Mucosa of stomach (tissue), 1 donor: ENCODE measurements around the gene HBS1L.

Experiments used
- H3K27me3 ChIP-seq: one replicate; pipeline ENCODE4 v1.7.0; 2013; ENCODE audit warnings: mild to moderate bottlenecking, low read length; ENCODE audit not compliant: control insufficient read depth, insufficient read depth
- H3K36me3 ChIP-seq: one replicate; pipeline ENCODE4 v1.7.0; 2013; ENCODE audit warnings: low read length; ENCODE audit not compliant: control insufficient read depth, insufficient read depth
- H3K4me1 ChIP-seq: one replicate; pipeline ENCODE4 v1.7.0; 2013; ENCODE audit warnings: mild to moderate bottlenecking, low read length; ENCODE audit not compliant: control insufficient read depth, insufficient read depth
- H3K4me3 ChIP-seq: one replicate; pipeline ENCODE4 v1.7.0; 2013; ENCODE audit warnings: low read length
- H3K9ac ChIP-seq: one replicate; pipeline ENCODE4 v1.7.0; 2013; ENCODE audit warnings: mild to moderate bottlenecking, low read length, moderate library complexity
- H3K9me3 ChIP-seq: one replicate; pipeline ENCODE4 v1.7.0; 2013; ENCODE audit warnings: mild to moderate bottlenecking, low read length, moderate library complexity; ENCODE audit not compliant: control insufficient read depth
- donor health status: Pancreatic carcinoma.

HBS1L gene

GRCh38 chr6:135030056-135030473, 24.6 kb downstream of the HBS1L start:
- Histone ChIP-seq H3K36me3 (peaks cover 5% of the 10 kb centered on the region), H3K27me3 (no peaks in the 10 kb centered on the region), H3K9me3 (no peaks in the 10 kb centered on the region), H3K4me3 (no peak overlapping the region), H3K9ac (no peak overlapping the region), H3K4me1 (no peaks in the 10 kb centered on the region)

- Histone ChIP-seq H3K9ac (no peak overlapping the region), H3K9me3 (no peaks in the 10 kb centered on the region), H3K4me1 (no peaks in the 10 kb centered on the region), H3K36me3 (peaks cover 5% of the 10 kb centered on the region), H3K4me3 (no peak overlapping the region), H3K27me3 (no peaks in the 10 kb centered on the region)
Observed at GRCh38 chr6:135025775-135026174, 28.8 kb downstream of the HBS1L start.

GRCh38 chr6:135025175-135025574, 29.4 kb downstream of the HBS1L start:
- H3K4me1 ChIP-seq, result no peaks in the 10 kb centered on the region
- no peaks in the 10 kb centered on the region for H3K9me3 ChIP-seq
- H3K9ac ChIP-seq, result no peak overlapping the region
- no peak overlapping the region for H3K4me3 ChIP-seq
- peaks cover 4% of the 10 kb centered on the region for H3K36me3 ChIP-seq
- H3K27me3 ChIP-seq, result no peaks in the 10 kb centered on the region

- Histone ChIP-seq H3K4me3 (no peak overlapping the region), H3K9me3 (no peaks in the 10 kb centered on the region), H3K36me3 (no peaks in the 10 kb centered on the region), H3K4me1 (no peaks in the 10 kb centered on the region), H3K9ac (no peak overlapping the region), H3K27me3 (no peaks in the 10 kb centered on the region)
Observed at GRCh38 chr6:135022050-135022697, 32.4 kb downstream of the HBS1L start.

- Histone ChIP-seq H3K9me3 (no peaks in the 10 kb centered on the region), H3K27me3 (no peaks in the 10 kb centered on the region), H3K9ac (no peak overlapping the region), H3K4me1 (no peaks in the 10 kb centered on the region), H3K4me3 (no peak overlapping the region), H3K36me3 (no peaks in the 10 kb centered on the region)
Observed at GRCh38 chr6:135021310-135022049, 33.1 kb downstream of the HBS1L start.

- Histone ChIP-seq H3K9ac (no peak overlapping the region), H3K27me3 (no peaks in the 10 kb centered on the region), H3K4me3 (no peak overlapping the region), H3K36me3 (no peaks in the 10 kb centered on the region), H3K9me3 (no peaks in the 10 kb centered on the region), H3K4me1 (no peaks in the 10 kb centered on the region)
Observed at GRCh38 chr6:135018941-135019340, 35.7 kb downstream of the HBS1L start.

GRCh38 chr6:135018052-135018451, 36.6 kb downstream of the HBS1L start:
- no peaks in the 10 kb centered on the region for H3K36me3 ChIP-seq
- H3K27me3 ChIP-seq, result no peaks in the 10 kb centered on the region

GRCh38 chr6:135014353-135014832, 40.2 kb downstream of the HBS1L start:
- H3K9me3 ChIP-seq, result no peaks in the 10 kb centered on the region
- no peak overlapping the region for H3K9ac ChIP-seq
- no peaks in the 10 kb centered on the region for H3K36me3 ChIP-seq
- no peak overlapping the region for H3K4me3 ChIP-seq
- no peaks in the 10 kb centered on the region for H3K27me3 ChIP-seq
- no peaks in the 10 kb centered on the region for H3K4me1 ChIP-seq

More at GRCh38 chr6:135018052-135018451, 36.6 kb downstream of the HBS1L start:
- no peak overlapping the region for H3K4me3 ChIP-seq
- no peaks in the 10 kb centered on the region for H3K4me1 ChIP-seq
- H3K9me3 ChIP-seq, result no peaks in the 10 kb centered on the region
- H3K9ac ChIP-seq, result no peak overlapping the region

- Histone ChIP-seq H3K4me1 (no peaks in the 10 kb centered on the region), H3K27me3 (no peaks in the 10 kb centered on the region), H3K36me3 (no peaks in the 10 kb centered on the region), H3K9me3 (no peaks in the 10 kb centered on the region), H3K9ac (no peak overlapping the region), H3K4me3 (no peak overlapping the region)
Observed at GRCh38 chr6:135013211-135013610, 41.4 kb downstream of the HBS1L start.

GRCh38 chr6:135012764-135013163, 41.9 kb downstream of the HBS1L start:
- Histone ChIP-seq H3K27me3 (no peaks in the 10 kb centered on the region), H3K4me3 (no peak overlapping the region), H3K4me1 (no peaks in the 10 kb centered on the region), H3K36me3 (no peaks in the 10 kb centered on the region), H3K9ac (no peak overlapping the region), H3K9me3 (no peaks in the 10 kb centered on the region)

- Histone ChIP-seq H3K9ac (no peak overlapping the region), H3K36me3 (no peaks in the 10 kb centered on the region), H3K9me3 (no peaks in the 10 kb centered on the region), H3K4me3 (no peak overlapping the region), H3K4me1 (no peaks in the 10 kb centered on the region), H3K27me3 (no peaks in the 10 kb centered on the region)
Observed at GRCh38 chr6:135012349-135012748, 42.3 kb downstream of the HBS1L start.

- H3K27me3 ChIP-seq, result no peaks in the 10 kb centered on the region
- no peaks in the 10 kb centered on the region for H3K9me3 ChIP-seq
- H3K36me3 ChIP-seq, result no peaks in the 10 kb centered on the region
- H3K4me3 ChIP-seq, result no peak overlapping the region
- H3K9ac ChIP-seq, result no peak overlapping the region
- no peaks in the 10 kb centered on the region for H3K4me1 ChIP-seq
Observed at GRCh38 chr6:135008941-135009290, 45.7 kb downstream of the HBS1L start.
